Subcutaneous adipose tissue (tissue), 4 donors: ENCODE results near the gene B3GNT3. TPM values are rescaled to one million over a fixed set of nuclear protein-coding genes. Genes with fewer than 3 reads are reported as not detected.

Experiments used
- CTCF ChIP-seq: fragments of 450-650 bp; IDR thresholded peaks from one replicate; pipeline ENCODE4 v1.5.1; 2016; ENCODE audit warnings: low read depth, mild to moderate bottlenecking, control low read depth, antibody characterized with exemption, moderate library complexity
- total RNA-seq, 4 donors: library from RNA; depleted of rRNA; stranded (reverse); fragments of >200 nt; gene quantifications; one replicate each; pipeline ENCODE4 v1.1.0, GENCODE V29; 2016

Gene B3GNT3
- total RNA-seq, 4 donors from 2014 or later = 1.1 TPM; not detected in 3

GRCh38 chr19:17848595-17849292, 53.8 kb downstream of the B3GNT3 start:
- no peak for TF ChIP-seq CTCF

- TF ChIP-seq CTCF = no peak
These were observed 59.1 kb downstream of the B3GNT3 start for GRCh38 chr19:17854061-17854460.

- no peak for TF ChIP-seq CTCF
These were observed 60.6 kb downstream of the B3GNT3 start for GRCh38 chr19:17855280-17856152.

GRCh38 chr19:17859533-17860330, 64.8 kb downstream of the B3GNT3 start, which contains the start of gene RPL18A:
TSS of gene RPL18A (plus strand) at chr19:17859910. CDS start at chr19:17859957, 47 bp downstream.
- TF ChIP-seq CTCF = no peak

- no peak for TF ChIP-seq CTCF
These were observed 65.5 kb downstream of the B3GNT3 start for GRCh38 chr19:17860331-17860992.

GRCh38 chr19:17860993-17861360, 66.0 kb downstream of the B3GNT3 start:
- no peak for TF ChIP-seq CTCF
